Nephron progenitor cell (in vitro differentiated cells): ENCODE data around the gene PRKAA2.
A peak's percentile ranks its signal among the peaks of the same experiment; 100 is the strongest.

Experiments used
- DNase-seq: peaks from one replicate; pipeline ENCODE4 v3.0.0; 2021
- H3K27ac Mint-ChIP-seq: 2 replicates; pipeline ENCODE4 v1.8.0; 2021; ENCODE audit warnings: mild to moderate bottlenecking, moderate library complexity, mixed read lengths
- H3K27me3 Mint-ChIP-seq: 2 replicates; pipeline ENCODE4 v1.8.0; 2021; ENCODE audit warnings: mild to moderate bottlenecking, low read depth, mixed read lengths; ENCODE audit not compliant: poor library complexity
- H3K36me3 Mint-ChIP-seq: 2 replicates; pipeline ENCODE4 v1.8.0; 2021; ENCODE audit warnings: low read depth, mixed read lengths
- H3K4me1 Mint-ChIP-seq: 2 replicates; pipeline ENCODE4 v1.8.0; 2021; ENCODE audit warnings: mixed read lengths
- H3K4me3 Mint-ChIP-seq: 2 replicates; pipeline ENCODE4 v1.8.0; 2021; ENCODE audit warnings: mild to moderate bottlenecking, moderate library complexity, mixed read lengths
- H3K9me3 Mint-ChIP-seq: 2 replicates; pipeline ENCODE4 v1.8.0; 2021; ENCODE audit warnings: mild to moderate bottlenecking, moderate library complexity, mixed read lengths
- TF ChIP-seq, protein P1 (sequence below): fragments of 200-600 bp; sonication (generic); IDR thresholded peaks from 2 replicates; pipeline ENCODE4 v1.5.0; 2021; ENCODE audit warnings: antibody characterized with exemption

The PRKAA2 gene

DNA sequence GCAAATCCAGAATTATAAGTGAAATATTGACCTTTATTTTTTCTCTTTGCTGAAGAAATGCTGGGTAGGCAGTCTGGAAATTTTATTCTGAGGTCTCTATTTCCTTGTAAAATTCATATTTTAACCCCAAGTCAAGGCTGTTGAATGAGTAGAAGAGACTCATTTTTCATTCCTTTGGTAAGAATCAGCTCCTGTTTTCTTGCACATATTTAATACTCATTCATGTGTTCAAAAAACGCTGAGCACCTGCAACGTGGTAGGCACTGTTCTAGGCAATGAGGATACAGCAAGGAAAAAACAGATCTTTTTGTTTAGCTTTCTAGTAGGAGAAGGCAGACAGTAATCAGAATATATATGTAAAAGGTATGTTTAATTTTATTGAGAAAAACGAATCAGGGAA, 1.5 kb downstream of the PRKAA2 start:
- Mint-ChIP-seq H3K4me1 (peaks cover 25% of the 10 kb centered on the region), H3K36me3 (peaks cover 19% of the 10 kb centered on the region), H3K27me3 (peaks cover 10% of the 10 kb centered on the region), H3K9me3 (peaks cover 13% of the 10 kb centered on the region), H3K4me3 (peak overlapping the region; percentile 86), H3K27ac (no peak overlapping the region)
- no peak for DNase-seq
- TF ChIP-seq, protein P1, sequence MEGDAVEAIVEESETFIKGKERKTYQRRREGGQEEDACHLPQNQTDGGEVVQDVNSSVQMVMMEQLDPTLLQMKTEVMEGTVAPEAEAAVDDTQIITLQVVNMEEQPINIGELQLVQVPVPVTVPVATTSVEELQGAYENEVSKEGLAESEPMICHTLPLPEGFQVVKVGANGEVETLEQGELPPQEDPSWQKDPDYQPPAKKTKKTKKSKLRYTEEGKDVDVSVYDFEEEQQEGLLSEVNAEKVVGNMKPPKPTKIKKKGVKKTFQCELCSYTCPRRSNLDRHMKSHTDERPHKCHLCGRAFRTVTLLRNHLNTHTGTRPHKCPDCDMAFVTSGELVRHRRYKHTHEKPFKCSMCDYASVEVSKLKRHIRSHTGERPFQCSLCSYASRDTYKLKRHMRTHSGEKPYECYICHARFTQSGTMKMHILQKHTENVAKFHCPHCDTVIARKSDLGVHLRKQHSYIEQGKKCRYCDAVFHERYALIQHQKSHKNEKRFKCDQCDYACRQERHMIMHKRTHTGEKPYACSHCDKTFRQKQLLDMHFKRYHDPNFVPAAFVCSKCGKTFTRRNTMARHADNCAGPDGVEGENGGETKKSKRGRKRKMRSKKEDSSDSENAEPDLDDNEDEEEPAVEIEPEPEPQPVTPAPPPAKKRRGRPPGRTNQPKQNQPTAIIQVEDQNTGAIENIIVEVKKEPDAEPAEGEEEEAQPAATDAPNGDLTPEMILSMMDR, result no peak

DNA sequence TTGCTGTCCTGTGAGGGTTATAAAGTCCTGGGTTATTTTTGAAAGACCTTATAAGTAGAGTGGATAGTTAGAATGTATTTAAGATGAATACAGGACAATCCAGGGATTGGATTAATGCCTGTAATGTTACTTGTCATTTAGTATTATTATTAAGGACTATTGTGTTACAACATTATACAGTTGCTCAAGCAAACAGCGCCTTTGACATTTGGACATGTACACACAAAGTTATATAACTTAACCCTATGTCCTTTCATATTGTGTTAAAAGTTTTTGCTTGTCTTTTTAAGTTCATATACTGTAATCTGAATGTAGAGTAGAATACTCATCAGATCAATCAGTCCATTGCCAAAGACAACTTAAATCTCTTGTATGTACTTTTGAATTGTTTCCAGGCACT, 2.0 kb downstream of the PRKAA2 start:
- Mint-ChIP-seq H3K4me1 (peaks cover 25% of the 10 kb centered on the region), H3K27me3 (peaks cover 10% of the 10 kb centered on the region), H3K36me3 (peaks cover 19% of the 10 kb centered on the region), H3K9me3 (peaks cover 13% of the 10 kb centered on the region), H3K4me3 (peak overlapping the region; percentile 61), H3K27ac (no peak overlapping the region)
- DNase-seq, result no peak
- TF ChIP-seq, protein P1, result no peak

DNA sequence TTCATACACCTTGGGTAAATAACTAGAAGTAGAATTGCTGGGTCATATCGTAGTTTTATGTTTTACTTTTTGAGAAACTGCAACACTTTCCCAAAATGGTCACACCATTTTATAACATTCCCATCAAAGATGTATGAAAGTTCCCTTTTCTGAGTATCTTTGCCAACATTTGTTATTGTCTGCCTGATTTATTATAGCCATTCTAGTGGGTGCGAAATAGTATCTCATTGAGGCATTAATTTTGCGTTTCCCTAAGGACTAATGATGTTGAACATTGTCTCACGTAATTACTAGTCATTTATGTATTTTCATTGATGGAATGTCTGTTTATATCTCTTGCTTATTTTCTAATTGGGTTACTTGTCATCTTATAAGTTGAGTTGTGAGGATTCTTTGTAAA, 3.4 kb downstream of the PRKAA2 start:
- no peak for DNase-seq
- H3K36me3 Mint-ChIP-seq, result peaks cover 24% of the 10 kb centered on the region
- no peak overlapping the region for H3K27ac Mint-ChIP-seq
- H3K9me3 Mint-ChIP-seq, result peaks cover 19% of the 10 kb centered on the region
- H3K27me3 Mint-ChIP-seq, result peaks cover 6% of the 10 kb centered on the region
- H3K4me1 Mint-ChIP-seq, result peaks cover 25% of the 10 kb centered on the region
- no peak overlapping the region for H3K4me3 Mint-ChIP-seq
- TF ChIP-seq, protein P1, result no peak

DNA sequence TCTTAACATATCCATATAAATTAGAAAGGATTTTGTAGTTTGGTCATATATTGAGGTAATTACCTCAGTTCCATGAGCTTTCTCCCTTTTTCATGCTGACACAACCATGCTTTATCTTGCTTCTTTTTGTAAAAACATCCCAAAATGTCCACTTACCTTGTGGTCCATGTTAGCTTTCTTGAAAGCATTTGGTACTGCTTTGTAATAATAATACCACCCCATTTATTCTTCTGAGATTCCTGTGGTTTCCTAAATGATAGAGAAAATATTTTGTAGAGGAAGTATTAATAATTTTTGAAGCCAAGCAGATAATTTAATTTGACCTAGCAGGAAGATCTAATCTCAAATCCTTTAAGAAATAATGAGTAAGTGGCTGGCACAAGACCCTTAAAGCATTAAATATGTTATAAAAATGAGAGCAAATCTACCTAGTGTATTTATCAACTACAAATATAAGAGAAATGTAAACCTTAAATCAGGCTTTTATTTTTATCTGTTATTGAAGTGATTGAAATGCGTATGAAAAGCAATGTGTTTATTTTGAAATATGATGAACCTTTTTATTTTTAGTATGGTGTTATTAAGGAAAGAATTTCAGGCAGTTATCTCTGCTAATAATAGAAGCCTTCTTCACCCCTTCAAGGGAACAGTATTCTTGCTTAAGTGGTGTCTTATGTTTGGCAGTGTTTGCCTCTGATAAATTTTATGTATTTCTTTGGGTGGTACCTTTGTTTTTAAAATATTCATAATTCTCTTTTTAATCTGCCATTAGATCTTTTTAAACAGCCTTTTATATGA, 9.2 kb downstream of the PRKAA2 start:
- no peak for DNase-seq
- Mint-ChIP-seq H3K27me3 (no peaks in the 10 kb centered on the region), H3K36me3 (peaks cover 54% of the 10 kb centered on the region), H3K27ac (no peak overlapping the region), H3K4me3 (no peak overlapping the region), H3K4me1 (no peaks in the 10 kb centered on the region), H3K9me3 (peaks cover 53% of the 10 kb centered on the region)
- TF ChIP-seq, protein P1, result no peak

DNA sequence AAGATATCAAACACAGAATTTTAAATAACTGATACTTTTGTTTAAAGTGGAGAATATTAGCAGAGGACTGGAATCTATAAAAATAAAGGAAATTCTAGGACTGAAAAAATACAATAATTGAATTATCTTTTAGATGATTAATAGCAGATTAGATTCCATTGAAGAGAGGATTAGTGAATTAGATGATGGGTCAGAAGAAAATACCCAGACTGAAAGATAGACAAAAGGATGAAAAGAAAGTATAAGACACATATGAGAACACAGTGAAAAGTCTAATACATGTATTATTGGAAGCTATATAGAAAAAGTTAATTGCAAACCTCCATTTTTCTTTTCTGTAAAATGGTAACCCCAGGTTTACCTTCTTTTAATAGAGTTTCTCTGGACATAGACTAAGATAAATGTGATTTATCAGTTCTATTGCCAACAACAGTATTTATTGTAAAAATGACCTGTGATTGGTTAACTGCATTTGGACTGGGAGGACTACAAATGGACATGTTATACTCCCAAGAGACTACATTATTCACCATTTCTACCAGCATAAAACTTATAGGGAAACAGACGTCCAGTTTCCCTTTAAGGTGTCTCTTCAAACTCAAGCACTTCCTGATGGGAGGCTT, 11.0 kb downstream of the PRKAA2 start:
- peaks cover 51% of the 10 kb centered on the region for H3K36me3 Mint-ChIP-seq
- DNase-seq, result no peak
- H3K4me3 Mint-ChIP-seq, result no peak overlapping the region
- TF ChIP-seq, protein P1, result no peak
- H3K27me3 Mint-ChIP-seq, result no peaks in the 10 kb centered on the region
- no peaks in the 10 kb centered on the region for H3K4me1 Mint-ChIP-seq
- H3K9me3 Mint-ChIP-seq, result peaks cover 50% of the 10 kb centered on the region
- no peak overlapping the region for H3K27ac Mint-ChIP-seq
